NCI-H345 (cell line): ENCODE measurements around the gene PPP2R3A.
A peak's percentile ranks its signal among the peaks of the same experiment; 100 is the strongest.
"Not testable (repeated sequence)": the region's sequence is repeated elsewhere in the genome, so short reads cannot be mapped to it uniquely, and the experiment has no call there.

Source experiments
- DNase-seq: peaks from one replicate; lab custom pipeline; 2025; lab: John Stamatoyannopoulos, UW

Gene PPP2R3A

GRCh38 chr3:136161516-136161915 lies 196.0 kb downstream of the PPP2R3A start:
- DNase-seq: no peak

DNA sequence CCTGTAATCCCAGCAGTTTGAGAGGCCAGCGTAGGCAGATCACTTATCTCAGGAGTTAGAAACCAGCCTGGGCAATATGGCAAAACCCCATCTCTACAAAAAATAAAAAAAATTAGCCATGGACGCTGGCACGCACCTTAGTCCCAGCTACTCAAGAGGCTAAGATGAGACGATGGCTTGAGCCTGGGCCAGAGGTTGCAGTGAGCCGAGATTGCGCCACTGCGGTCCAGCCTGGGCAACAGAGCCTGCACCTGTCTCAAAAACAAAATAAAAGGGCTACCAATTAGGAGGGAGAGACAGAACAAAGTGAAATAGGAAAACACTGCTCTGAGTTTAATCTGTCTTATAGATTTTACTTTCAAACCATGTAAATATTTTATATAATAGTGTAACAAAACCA lies 196.8 kb downstream of the PPP2R3A start:
- no peak for DNase-seq

GRCh38 chr3:136163607-136164006 lies 198.1 kb downstream of the PPP2R3A start:
- not testable (repeated sequence) for DNase-seq

DNA sequence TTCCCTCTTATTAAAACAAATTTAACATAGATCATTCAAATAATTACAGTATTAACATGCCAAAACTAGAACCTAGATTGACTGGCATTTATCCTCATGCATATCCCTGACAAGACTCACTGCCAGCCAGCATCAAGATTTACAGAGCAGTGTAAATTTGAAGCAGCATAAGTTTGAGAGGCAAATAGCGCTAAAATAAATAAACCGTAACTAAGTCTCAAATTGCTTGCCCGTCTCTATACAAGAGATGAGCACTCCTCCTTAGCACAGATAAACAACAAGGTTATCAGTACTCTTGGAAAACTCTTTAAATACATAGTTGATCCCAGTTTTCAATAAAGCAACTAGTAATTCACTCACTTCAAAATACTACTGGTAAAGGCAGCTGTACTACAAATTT lies 201.0 kb downstream of the PPP2R3A start:
- no peak for DNase-seq

DNA sequence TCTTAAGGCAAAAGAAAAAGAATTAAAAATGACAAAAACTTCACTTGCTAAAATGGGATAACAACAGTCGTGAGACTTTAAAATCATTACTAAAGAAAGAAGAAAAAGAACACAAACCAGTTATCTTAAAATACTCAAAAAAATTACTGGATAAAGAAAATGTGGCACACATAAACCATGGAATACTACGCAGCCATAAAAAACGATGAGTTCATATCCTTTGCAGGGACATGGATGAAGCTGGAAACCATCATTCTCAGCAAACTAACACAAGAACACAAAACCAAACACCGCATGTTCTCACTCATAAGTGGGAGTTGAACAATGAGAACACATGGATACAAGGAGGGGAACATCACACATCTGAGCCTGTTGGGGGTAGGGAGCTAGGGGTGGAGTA lies 202.7 kb downstream of the PPP2R3A start:
- not testable (repeated sequence) for DNase-seq

DNA sequence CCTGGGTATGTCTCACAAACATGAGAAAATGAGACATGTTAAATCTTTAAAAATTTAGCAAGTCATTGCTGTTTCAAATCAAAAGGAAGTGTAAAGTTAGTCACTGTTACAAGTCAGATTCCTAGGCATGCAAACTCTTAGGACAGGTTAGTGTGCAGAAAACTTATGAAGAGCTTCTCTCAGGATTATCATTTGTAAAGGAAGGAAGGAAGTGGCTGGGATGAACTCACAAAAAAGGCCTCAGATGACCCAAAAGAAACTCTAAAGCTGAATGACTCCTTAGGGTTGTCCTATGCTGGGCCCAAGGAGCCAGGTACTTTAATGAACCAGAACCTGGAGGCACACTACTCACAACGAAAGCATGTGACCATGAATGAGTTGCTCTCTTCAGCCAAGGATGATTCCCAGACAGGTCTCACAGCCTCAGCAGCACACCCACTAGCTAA lies 205.6 kb downstream of the PPP2R3A start:
- DNase-seq: no peak

- DNase-seq: no peak
Observed at GRCh38 chr3:136173939-136174490, 208.5 kb downstream of the PPP2R3A start.

GRCh38 chr3:136177876-136178275 lies 212.3 kb downstream of the PPP2R3A start:
- DNase-seq: no peak

GRCh38 chr3:136181741-136182140 lies 216.2 kb downstream of the PPP2R3A start:
- no peak for DNase-seq

- DNase-seq: no peak
Observed at GRCh38 chr3:136184703-136185102, 219.2 kb downstream of the PPP2R3A start.

DNA sequence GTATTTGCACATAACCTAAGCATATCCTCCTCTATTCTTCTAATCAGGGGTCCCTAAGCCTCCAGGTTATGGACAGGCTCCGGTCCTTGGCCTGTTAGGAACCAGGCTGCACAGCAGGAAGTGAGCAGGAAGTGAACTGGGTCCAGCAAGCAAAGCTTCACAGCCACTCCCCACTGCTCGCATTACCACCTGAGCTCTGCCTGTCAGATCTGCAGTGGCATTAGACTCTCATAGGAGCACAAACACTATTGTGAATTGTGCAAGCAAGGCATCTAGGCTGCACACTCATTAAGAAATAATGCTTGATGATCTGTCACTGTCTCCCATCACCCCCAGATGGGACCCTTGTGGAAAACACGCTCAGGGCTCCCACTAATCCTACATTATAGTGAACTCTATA lies 220.8 kb downstream of the PPP2R3A start:
- DNase-seq: peak; percentile 4

DNA sequence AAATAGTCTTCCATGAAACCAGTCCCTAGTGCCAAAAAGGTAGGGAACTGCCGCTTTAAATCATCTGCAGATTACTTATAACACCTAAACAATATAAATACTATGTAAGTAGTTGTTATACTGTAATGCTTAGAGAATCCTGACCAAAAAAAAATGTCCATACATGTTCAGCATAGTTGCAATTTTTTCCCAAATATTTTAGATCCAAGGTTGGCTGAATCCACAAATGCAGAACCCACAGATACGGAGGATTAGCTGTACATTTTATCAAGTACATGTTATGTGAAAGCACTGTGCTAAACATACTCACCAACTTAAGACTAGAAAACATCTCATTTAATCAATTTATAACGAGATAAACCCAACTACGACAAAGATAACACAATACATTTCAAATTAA lies 221.3 kb downstream of the PPP2R3A start:
- DNase-seq: no peak

- no peak for DNase-seq
Observed at GRCh38 chr3:136187868-136188267, 222.3 kb downstream of the PPP2R3A start.

GRCh38 chr3:136189043-136189442 lies 223.5 kb downstream of the PPP2R3A start:
- no peak for DNase-seq

- no peak for DNase-seq
Observed at GRCh38 chr3:136189859-136190617, 224.5 kb downstream of the PPP2R3A start.

DNA sequence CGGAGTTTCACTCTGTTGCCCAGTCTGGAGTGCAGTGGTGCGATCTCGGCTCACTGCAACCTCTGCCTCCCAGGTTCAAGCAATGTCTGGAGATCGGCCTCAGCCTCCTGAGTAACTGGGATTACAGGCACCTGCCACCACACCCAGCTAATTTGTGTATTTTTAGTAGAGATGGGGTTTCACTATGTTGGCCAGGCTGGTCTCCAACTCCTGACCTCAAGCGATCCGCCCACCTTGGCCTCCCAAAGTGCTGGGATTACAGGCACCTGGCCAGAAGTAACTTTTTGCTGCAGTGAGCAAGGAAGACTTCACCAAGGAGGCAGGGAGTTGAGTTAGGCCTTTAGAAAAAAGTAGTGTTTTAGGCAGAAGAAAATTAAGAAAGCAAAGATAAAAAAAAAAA lies 226.7 kb downstream of the PPP2R3A start:
- not testable (repeated sequence) for DNase-seq

GRCh38 chr3:136192831-136193230 lies 227.3 kb downstream of the PPP2R3A start:
- no peak for DNase-seq

DNA sequence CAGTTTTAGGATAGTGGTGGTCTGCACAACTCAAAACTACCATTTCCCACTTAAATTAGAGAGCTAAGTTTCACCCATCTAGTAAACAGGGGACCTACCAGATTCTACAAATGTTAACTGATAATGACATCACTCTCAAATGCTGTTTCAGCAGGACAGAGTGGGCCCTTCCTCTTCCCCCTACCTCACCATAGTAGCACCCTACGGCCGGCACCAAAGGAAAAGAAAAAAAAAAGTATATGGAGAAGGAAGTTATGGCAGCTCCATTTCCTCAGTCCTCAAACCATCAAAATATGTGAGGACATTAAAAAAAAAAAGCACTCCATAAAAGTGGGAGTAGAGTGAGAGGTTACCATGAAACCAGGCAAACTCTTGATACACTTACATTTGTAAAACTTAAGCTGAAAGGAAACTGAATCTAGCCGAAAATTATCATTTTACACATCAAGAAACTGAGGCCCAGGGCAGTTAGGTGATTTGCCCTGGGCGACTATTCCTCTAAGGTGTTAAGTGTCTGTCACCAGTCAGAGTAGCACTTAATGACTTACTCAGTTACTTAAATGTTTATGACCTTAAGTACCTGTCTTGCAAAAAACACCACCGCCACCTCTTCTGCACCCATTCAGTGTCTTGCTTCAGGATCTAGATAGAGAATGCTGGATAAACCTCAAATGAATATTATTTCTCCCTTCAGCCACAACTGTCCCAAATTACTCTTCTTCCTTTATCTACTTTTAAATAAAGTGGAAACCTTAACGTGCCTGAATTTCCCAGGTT lies 227.9 kb downstream of the PPP2R3A start:
- no peak for DNase-seq

GRCh38 chr3:136194409-136195257 lies 229.1 kb downstream of the PPP2R3A start:
- peak; percentile 2 for DNase-seq

DNA sequence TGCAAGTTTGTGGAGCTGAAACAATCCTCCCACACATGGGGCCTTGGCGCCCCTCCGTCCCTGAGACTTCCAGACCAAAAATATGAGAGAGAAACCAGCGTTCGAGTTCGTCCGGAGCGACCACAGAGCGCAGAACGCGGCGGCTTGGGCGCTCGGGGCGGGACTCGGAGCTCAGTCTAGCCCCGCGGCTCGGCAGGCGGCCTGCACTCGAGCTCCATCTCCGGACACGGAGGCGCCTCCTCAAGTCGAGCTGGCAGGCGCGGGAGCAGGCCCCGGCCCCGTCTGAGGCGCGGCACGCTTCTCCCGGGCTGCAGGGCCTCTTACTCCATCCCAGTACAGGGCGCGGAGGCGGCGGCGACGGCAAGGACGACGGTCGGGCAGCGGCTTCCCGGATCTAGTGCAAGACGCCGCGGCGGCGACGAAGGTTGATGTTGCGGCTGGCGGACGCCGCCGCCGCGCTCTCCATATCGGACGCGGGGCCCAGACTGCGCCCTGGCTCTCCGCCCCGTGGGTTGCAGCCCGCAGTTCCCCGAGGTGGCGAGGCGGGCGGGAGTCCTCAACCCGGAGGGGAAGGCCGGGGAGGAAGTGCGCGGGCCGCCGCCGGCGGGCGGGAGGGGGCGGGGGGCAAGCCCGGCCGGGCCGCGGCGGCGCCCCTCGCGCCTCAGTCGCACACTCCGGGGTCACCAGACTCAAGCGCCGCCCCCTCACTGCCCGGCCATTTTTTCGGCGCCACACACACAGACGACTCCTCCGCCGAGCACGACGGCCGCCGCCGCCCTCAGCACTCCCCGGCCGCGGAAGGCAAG lies 229.9 kb downstream of the PPP2R3A start:
- DNase-seq: peak; percentile 66

DNA sequence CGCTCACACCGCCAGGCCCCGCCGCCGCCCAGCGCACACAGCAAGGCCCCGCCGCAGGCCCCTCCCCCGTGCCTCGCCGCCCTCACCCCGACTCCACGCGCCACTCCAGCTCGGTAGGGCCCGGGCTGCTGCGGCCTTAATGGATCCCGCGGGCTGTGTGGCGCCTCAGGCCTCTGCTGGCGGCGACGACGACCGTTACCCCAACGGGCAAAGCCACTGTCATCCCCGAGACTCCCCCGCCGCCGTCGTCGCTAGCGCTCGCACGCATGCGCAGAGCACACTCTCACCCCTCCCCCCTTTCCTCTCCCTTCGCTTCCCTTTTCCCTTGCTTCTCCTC lies 230.5 kb downstream of the PPP2R3A start, which contains the start of gene MSL2:
Gene MSL2 (minus strand): TSS at position 272 of the 337 bp plus-strand sequence. CDS start 1,222 bp downstream, outside the sequence.
- DNase-seq: no peak
